ENCODE measurements around the gene AP1B1.
A peak's percentile ranks its signal among the peaks of the same experiment; 100 is the strongest.
"Not testable (repeated sequence)": the region's sequence is repeated elsewhere in the genome, so short reads cannot be mapped to it uniquely, and the experiment has no call there.

AP1B1 gene

GRCh38 chr22:29387921-29388758, at the start of gene AP1B1:
AP1B1 (minus strand) TSS chr22:29388570; CDS start chr22:29367243, 21,327 bp downstream.
- no peak for TF ChIP-seq JUND (IDR thresholded peaks at IDR 0.05; ENCODE audit: low read depth)
- in situ Hi-C loops (cut with HindIII; ENCODE audit: low pct_unique_long_range_greater_than_20kb, low sequenced_read_pairs), result no loop called here
- DNase-seq (ENCODE audit: low read depth in 1 of 2, low spot score in 1 of 2), result peak; percentile 70 to 95

- in situ Hi-C loops (cut with HindIII; ENCODE audit: low pct_unique_long_range_greater_than_20kb, low sequenced_read_pairs), result no loop called here
- TF ChIP-seq JUND (IDR thresholded peaks at IDR 0.05; ENCODE audit: low read depth), result no peak
- DNase-seq (ENCODE audit: low read depth in 1 of 2, low spot score in 1 of 2), result no peak
Measured at GRCh38 chr22:29435236-29436136, 47.1 kb upstream of the AP1B1 start.

GRCh38 chr22:29434288-29434687, 45.9 kb upstream of the AP1B1 start:
- in situ Hi-C loops (cut with HindIII; ENCODE audit: low pct_unique_long_range_greater_than_20kb, low sequenced_read_pairs), result no loop called here
- no peak for DNase-seq (ENCODE audit: low read depth in 1 of 2, low spot score in 1 of 2)
- no peak for TF ChIP-seq JUND (IDR thresholded peaks at IDR 0.05; ENCODE audit: low read depth)

- no peak for TF ChIP-seq JUND (IDR thresholded peaks at IDR 0.05; ENCODE audit: low read depth)
- no peak for DNase-seq (ENCODE audit: low read depth in 1 of 2, low spot score in 1 of 2)
- in situ Hi-C loops (cut with HindIII; ENCODE audit: low pct_unique_long_range_greater_than_20kb, low sequenced_read_pairs), result no loop called here
Measured at GRCh38 chr22:29433856-29434255, 45.5 kb upstream of the AP1B1 start.

GRCh38 chr22:29431986-29432385, 43.6 kb upstream of the AP1B1 start:
- in situ Hi-C loops (cut with HindIII; ENCODE audit: low pct_unique_long_range_greater_than_20kb, low sequenced_read_pairs), result no loop called here
- TF ChIP-seq JUND (IDR thresholded peaks at IDR 0.05; ENCODE audit: low read depth), result no peak

GRCh38 chr22:29427176-29427760, 38.9 kb upstream of the AP1B1 start:
- in situ Hi-C loops (cut with HindIII; ENCODE audit: low pct_unique_long_range_greater_than_20kb, low sequenced_read_pairs), result no loop called here
- no peak for TF ChIP-seq JUND (IDR thresholded peaks at IDR 0.05; ENCODE audit: low read depth)
- no peak for DNase-seq (ENCODE audit: low read depth in 1 of 2, low spot score in 1 of 2)

More at GRCh38 chr22:29431986-29432385, 43.6 kb upstream of the AP1B1 start:
- no peak for DNase-seq (ENCODE audit: low read depth in 1 of 2, low spot score in 1 of 2)

GRCh38 chr22:29426476-29426875, 38.1 kb upstream of the AP1B1 start:
- in situ Hi-C loops (cut with HindIII; ENCODE audit: low pct_unique_long_range_greater_than_20kb, low sequenced_read_pairs), result no loop called here
- DNase-seq (ENCODE audit: low read depth in 1 of 2, low spot score in 1 of 2), result no peak
- no peak for TF ChIP-seq JUND (IDR thresholded peaks at IDR 0.05; ENCODE audit: low read depth)

GRCh38 chr22:29418704-29419103, 30.3 kb upstream of the AP1B1 start:
- DNase-seq (ENCODE audit: low read depth in 1 of 2, low spot score in 1 of 2); in situ Hi-C loops (cut with HindIII; ENCODE audit: low pct_unique_long_range_greater_than_20kb, low sequenced_read_pairs): not testable (repeated sequence)

- in situ Hi-C loops (cut with HindIII; ENCODE audit: low pct_unique_long_range_greater_than_20kb, low sequenced_read_pairs), result not testable (repeated sequence)
- DNase-seq (ENCODE audit: low read depth in 1 of 2, low spot score in 1 of 2), result peak in 1 of 2 experiments; percentile 43
Measured at GRCh38 chr22:29414951-29415591, 26.7 kb upstream of the AP1B1 start.

- DNase-seq (ENCODE audit: low read depth in 1 of 2, low spot score in 1 of 2), result peak in 1 of 2 experiments; percentile 19
- in situ Hi-C loops (cut with HindIII; ENCODE audit: low pct_unique_long_range_greater_than_20kb, low sequenced_read_pairs), result not testable (repeated sequence)
Measured at GRCh38 chr22:29412772-29413171, 24.4 kb upstream of the AP1B1 start.

- in situ Hi-C loops (cut with HindIII; ENCODE audit: low pct_unique_long_range_greater_than_20kb, low sequenced_read_pairs); DNase-seq (ENCODE audit: low read depth in 1 of 2, low spot score in 1 of 2): not testable (repeated sequence)
Measured at GRCh38 chr22:29411569-29412211, 23.3 kb upstream of the AP1B1 start.

- in situ Hi-C loops (cut with HindIII; ENCODE audit: low pct_unique_long_range_greater_than_20kb, low sequenced_read_pairs), result no loop called here
- TF ChIP-seq JUND (IDR thresholded peaks at IDR 0.05; ENCODE audit: low read depth), result no peak
- no peak for DNase-seq (ENCODE audit: low read depth in 1 of 2, low spot score in 1 of 2)
Measured at GRCh38 chr22:29408940-29409339, 20.6 kb upstream of the AP1B1 start.

GRCh38 chr22:29401538-29401937, 13.2 kb upstream of the AP1B1 start:
- DNase-seq (ENCODE audit: low read depth in 1 of 2, low spot score in 1 of 2); in situ Hi-C loops (cut with HindIII; ENCODE audit: low pct_unique_long_range_greater_than_20kb, low sequenced_read_pairs): not testable (repeated sequence)

Measured in T47D (cell line).